Activated naive CD8-positive, alpha-beta T cell treated with anti-CD3 and anti-CD28 coated beads for 36 hours (primary cell): ENCODE results near the gene PDE3B. TPM values are rescaled to one million over a fixed set of nuclear protein-coding genes. Genes with fewer than 3 reads are reported as not detected.
A peak's percentile ranks its signal among the peaks of the same experiment; 100 is the strongest.
"Not testable (repeated sequence)": the region's sequence is repeated elsewhere in the genome, so short reads cannot be mapped to it uniquely, and the experiment has no call there.

Experiments
- DNase-seq: peaks from one replicate; pipeline ENCODE4 v3.0.0; 2021
- H3K27ac Mint-ChIP-seq: one replicate; pipeline ENCODE4 v1.8.0; 2022; ENCODE audit warnings: mild to moderate bottlenecking, moderate library complexity, mixed read lengths
- H3K27me3 Mint-ChIP-seq: one replicate; pipeline ENCODE4 v1.8.0; 2022; ENCODE audit warnings: mild to moderate bottlenecking, mixed read lengths
- H3K36me3 Mint-ChIP-seq: one replicate; pipeline ENCODE4 v1.8.0; 2021; ENCODE audit warnings: mild to moderate bottlenecking, mixed read lengths
- H3K4me1 Mint-ChIP-seq: one replicate; pipeline ENCODE4 v1.8.0; 2021; ENCODE audit warnings: mixed read lengths
- H3K4me3 Mint-ChIP-seq: one replicate; pipeline ENCODE4 v1.8.0; 2022; ENCODE audit warnings: mild to moderate bottlenecking, moderate library complexity, mixed read lengths
- H3K9me3 Mint-ChIP-seq: one replicate; pipeline ENCODE4 v1.8.0; 2022; ENCODE audit warnings: mixed read lengths
- total RNA-seq, 2 experiments: library from RNA; stranded (reverse); gene quantifications; one replicate each; pipeline ENCODE4 v1.2.3, GENCODE V29; 2021

PDE3B gene
- total RNA-seq, 2 experiments from 2014 or later = 44.4 to 46.5 TPM

DNA sequence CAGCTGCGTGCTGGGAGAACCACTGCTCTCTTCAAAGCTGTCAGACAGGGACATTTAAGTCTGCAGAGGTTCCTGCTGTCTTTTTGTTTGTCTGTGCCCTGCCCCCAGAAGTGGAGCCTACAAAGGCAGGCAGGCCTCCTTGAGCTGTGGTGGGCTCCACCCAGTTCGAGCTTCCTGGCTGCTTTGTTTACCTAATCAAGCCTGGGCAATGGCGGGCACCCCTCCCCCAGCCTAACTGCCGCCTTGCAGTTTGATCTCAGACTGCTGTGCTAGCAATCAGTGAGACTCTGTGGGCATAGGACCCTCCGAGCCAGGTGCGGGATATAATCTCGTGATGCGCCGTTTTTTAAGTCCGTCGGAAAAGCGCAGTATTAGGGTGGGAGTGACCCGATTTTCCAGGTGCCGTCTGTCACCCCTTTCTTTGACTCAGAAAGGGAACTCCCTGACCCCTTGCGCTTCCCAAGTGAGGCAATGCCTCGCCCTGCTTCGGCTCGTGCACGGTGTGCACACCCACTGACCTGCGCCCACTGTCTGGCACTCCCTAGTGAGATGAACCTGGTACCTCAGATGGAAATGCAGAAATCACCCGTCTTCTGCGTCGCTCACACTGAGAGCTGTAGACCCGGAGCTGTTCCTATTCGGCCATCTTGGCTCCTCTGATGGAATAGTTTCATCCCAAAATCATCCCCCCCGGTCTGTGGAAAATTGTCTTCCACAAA lies 9.9 kb upstream of the PDE3B start:
- peaks cover 60% of the 10 kb centered on the region for H3K36me3 Mint-ChIP-seq
- peaks cover 43% of the 10 kb centered on the region for H3K4me1 Mint-ChIP-seq
- peak overlapping the region; percentile 4 for H3K27ac Mint-ChIP-seq
- DNase-seq, H3K4me3 Mint-ChIP-seq, H3K27me3 Mint-ChIP-seq: not testable (repeated sequence)
- peaks cover 31% of the 10 kb centered on the region for H3K9me3 Mint-ChIP-seq

GRCh38 chr11:14634813-14635212 lies 8.8 kb upstream of the PDE3B start:
- Mint-ChIP-seq H3K27ac (peak overlapping the region; percentile 86), H3K27me3 (no peaks in the 10 kb centered on the region), H3K4me3 (no peak overlapping the region), H3K36me3 (peaks cover 64% of the 10 kb centered on the region), H3K4me1 (peaks cover 50% of the 10 kb centered on the region), H3K9me3 (peaks cover 31% of the 10 kb centered on the region)
- DNase-seq = no peak

DNA sequence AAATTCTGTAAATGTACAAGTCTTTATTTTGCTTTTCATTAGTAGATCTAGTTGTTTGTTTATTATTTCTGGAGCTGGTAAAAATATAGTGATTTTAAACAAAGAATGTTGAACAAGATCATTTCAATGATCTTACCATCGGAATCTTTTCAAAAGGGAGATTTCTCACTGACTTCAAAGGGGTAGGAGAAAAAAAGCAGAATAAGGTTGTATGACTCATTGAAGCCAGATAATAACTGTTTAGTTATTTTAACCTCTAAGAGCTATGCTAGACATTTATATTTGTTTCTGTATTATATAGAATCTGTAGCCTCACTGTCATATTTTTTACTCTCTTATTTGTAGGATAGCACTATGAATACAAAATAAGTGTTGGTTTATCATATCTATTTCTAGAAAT lies 8.1 kb upstream of the PDE3B start:
- no peak for DNase-seq
- H3K36me3 Mint-ChIP-seq = peaks cover 70% of the 10 kb centered on the region
- H3K9me3 Mint-ChIP-seq = peaks cover 31% of the 10 kb centered on the region
- H3K27ac Mint-ChIP-seq = peak overlapping the region; percentile 86
- peaks cover 55% of the 10 kb centered on the region for H3K4me1 Mint-ChIP-seq
- peak overlapping the region; percentile 53 for H3K4me3 Mint-ChIP-seq
- no peaks in the 10 kb centered on the region for H3K27me3 Mint-ChIP-seq

- Mint-ChIP-seq H3K4me1 (peaks cover 60% of the 10 kb centered on the region), H3K9me3 (peaks cover 30% of the 10 kb centered on the region), H3K36me3 (peaks cover 72% of the 10 kb centered on the region), H3K27ac (peak overlapping the region; percentile 86), H3K4me3 (peak overlapping the region; percentile 24), H3K27me3 (no peaks in the 10 kb centered on the region)
- no peak for DNase-seq
These were observed 7.5 kb upstream of the PDE3B start for GRCh38 chr11:14636119-14636518.

GRCh38 chr11:14637868-14638409 lies 5.7 kb upstream of the PDE3B start:
- H3K36me3 Mint-ChIP-seq = peaks cover 82% of the 10 kb centered on the region
- no peak overlapping the region for H3K27ac Mint-ChIP-seq
- DNase-seq = no peak
- H3K4me3 Mint-ChIP-seq = no peak overlapping the region
- H3K9me3 Mint-ChIP-seq = peaks cover 26% of the 10 kb centered on the region
- peaks cover 77% of the 10 kb centered on the region for H3K4me1 Mint-ChIP-seq
- H3K27me3 Mint-ChIP-seq = no peaks in the 10 kb centered on the region

- Mint-ChIP-seq H3K27ac (peak overlapping the region; percentile 77), H3K4me3 (peak overlapping the region; percentile 52), H3K4me1 (peaks cover 77% of the 10 kb centered on the region), H3K36me3 (peaks cover 81% of the 10 kb centered on the region), H3K27me3 (no peaks in the 10 kb centered on the region), H3K9me3 (peaks cover 26% of the 10 kb centered on the region)
- no peak for DNase-seq
These were observed 5.0 kb upstream of the PDE3B start for GRCh38 chr11:14638561-14638960.

DNA sequence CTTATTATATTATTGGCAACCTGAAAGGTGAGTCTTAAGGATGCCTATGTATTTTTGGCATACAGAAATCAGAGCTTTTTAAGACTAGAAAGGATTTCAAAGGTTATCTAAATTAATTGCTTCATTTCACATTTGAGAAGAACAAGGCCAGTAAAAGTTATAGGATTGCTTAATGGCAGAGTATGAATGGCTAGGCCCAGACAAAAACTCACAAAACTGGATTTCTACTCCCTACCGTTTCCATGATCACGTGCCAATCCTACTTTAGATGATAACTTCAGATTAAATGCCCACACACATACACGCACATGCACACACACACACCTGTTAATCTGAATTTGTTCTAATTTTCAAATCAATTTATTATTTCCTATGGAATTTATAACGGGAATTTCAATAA lies 1.8 kb upstream of the PDE3B start:
- H3K36me3 Mint-ChIP-seq = peaks cover 62% of the 10 kb centered on the region
- peaks cover 51% of the 10 kb centered on the region for H3K4me1 Mint-ChIP-seq
- peaks cover 9% of the 10 kb centered on the region for H3K9me3 Mint-ChIP-seq

GRCh38 chr11:14642453-14642852 lies 1.2 kb upstream of the PDE3B start:
- peak overlapping the region; percentile 91 for H3K27ac Mint-ChIP-seq
- H3K36me3 Mint-ChIP-seq = peaks cover 58% of the 10 kb centered on the region
- no peaks in the 10 kb centered on the region for H3K27me3 Mint-ChIP-seq
- DNase-seq = no peak
- H3K9me3 Mint-ChIP-seq = peaks cover 2% of the 10 kb centered on the region
- peak overlapping the region; percentile 85 for H3K4me3 Mint-ChIP-seq
- peaks cover 47% of the 10 kb centered on the region for H3K4me1 Mint-ChIP-seq

More for the DNA sequence above, 1.8 kb upstream of the PDE3B start:
- Mint-ChIP-seq H3K27ac (peak overlapping the region; percentile 91), H3K4me3 (peak overlapping the region; percentile 85), H3K27me3 (no peaks in the 10 kb centered on the region)
- DNase-seq = no peak

GRCh38 chr11:14642873-14643696 lies 519 bp upstream of the PDE3B start:
- Mint-ChIP-seq H3K4me1 (peaks cover 46% of the 10 kb centered on the region), H3K4me3 (peak overlapping the region; percentile 85), H3K36me3 (peaks cover 56% of the 10 kb centered on the region), H3K9me3 (peaks cover 2% of the 10 kb centered on the region), H3K27me3 (no peaks in the 10 kb centered on the region), H3K27ac (peak overlapping the region; percentile 91)
- peak; percentile 28 for DNase-seq

- Mint-ChIP-seq H3K4me1 (peaks cover 49% of the 10 kb centered on the region), H3K4me3 (peak overlapping the region; percentile 85), H3K36me3 (peaks cover 61% of the 10 kb centered on the region), H3K9me3 (no peaks in the 10 kb centered on the region), H3K27me3 (no peaks in the 10 kb centered on the region), H3K27ac (peak overlapping the region; percentile 88)
- peak; percentile 53 for DNase-seq
These were observed 816 bp downstream of the PDE3B start for GRCh38 chr11:14644226-14645014.

DNA sequence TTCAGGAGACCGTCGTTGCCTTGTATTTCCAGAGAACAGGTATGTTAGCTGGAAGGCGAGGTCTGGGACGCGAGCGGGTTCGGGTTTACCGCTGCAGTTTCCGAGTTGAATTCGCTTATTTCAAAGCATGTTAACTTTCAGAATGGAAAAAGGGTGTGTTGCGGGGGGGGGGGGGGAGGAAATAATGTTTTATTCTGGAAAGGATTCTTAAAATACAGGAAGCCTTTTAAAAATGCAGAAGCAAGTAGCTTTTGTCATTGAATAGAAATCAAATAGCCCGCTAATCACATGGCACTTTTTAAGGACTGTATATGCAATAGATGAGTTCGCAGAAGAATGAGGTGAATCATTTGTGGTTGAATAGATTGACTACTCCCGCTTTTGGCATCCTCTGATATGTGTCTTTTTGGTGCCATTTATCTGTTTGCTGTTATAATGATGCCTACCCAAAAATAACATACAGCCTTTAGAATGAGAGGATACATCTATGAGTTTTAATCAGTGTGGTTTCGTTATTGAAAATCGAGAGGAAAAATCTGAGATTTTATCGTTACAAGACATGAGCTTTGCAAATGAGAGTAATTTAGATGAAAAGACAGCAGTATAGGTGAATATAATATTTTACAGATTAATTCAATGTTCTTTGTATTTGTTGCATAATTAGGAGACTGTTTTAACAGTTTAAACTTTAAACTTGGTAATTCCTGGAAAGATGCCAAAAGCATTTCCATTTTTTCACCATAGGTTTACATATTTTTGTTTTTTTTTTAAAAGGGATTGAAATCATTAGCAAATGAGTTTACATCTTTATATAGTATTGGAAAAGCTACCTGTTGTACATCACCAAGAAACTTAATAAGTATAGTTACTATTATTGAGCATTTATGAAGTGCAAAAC lies 1.7 kb downstream of the PDE3B start:
- H3K4me1 Mint-ChIP-seq = peaks cover 50% of the 10 kb centered on the region
- peak; percentile 43 for DNase-seq
- H3K9me3 Mint-ChIP-seq = peaks cover 3% of the 10 kb centered on the region
- H3K27ac Mint-ChIP-seq = peak overlapping the region; percentile 88
- peak overlapping the region; percentile 85 for H3K4me3 Mint-ChIP-seq
- H3K36me3 Mint-ChIP-seq = peaks cover 62% of the 10 kb centered on the region
- no peaks in the 10 kb centered on the region for H3K27me3 Mint-ChIP-seq

- Mint-ChIP-seq H3K9me3 (peaks cover 5% of the 10 kb centered on the region), H3K4me3 (peak overlapping the region; percentile 85), H3K27ac (peak overlapping the region; percentile 88), H3K27me3 (no peaks in the 10 kb centered on the region), H3K4me1 (peaks cover 50% of the 10 kb centered on the region), H3K36me3 (peaks cover 63% of the 10 kb centered on the region)
- DNase-seq = peak; percentile 27
These were observed 2.6 kb downstream of the PDE3B start for GRCh38 chr11:14645985-14646900.

DNA sequence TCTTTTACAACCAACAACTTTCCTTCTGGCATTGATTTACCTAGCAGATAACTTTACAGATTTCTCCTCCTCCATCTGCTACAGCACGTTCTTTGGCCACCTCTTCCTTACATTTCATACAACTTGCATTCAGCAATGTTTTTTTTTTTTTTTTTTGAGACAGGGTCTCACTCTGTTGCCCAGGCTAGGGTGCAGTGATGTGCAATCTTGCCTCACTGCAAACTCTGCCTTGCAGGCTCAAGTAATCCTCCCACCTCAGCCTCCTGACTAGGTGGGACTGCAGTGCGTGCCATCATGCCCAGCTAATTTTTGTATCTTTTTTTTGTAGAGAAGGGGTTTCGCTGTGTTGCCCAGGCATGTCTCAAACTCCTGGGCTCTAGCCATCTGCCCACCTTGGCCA lies 6.5 kb downstream of the PDE3B start:
- Mint-ChIP-seq H3K27me3 (no peaks in the 10 kb centered on the region), H3K36me3 (peaks cover 77% of the 10 kb centered on the region), H3K4me1 (peaks cover 67% of the 10 kb centered on the region), H3K9me3 (peaks cover 7% of the 10 kb centered on the region), H3K4me3 (peak overlapping the region; percentile 69), H3K27ac (peak overlapping the region; percentile 62)
- no peak for DNase-seq
